ENCODE results near the gene PVALB. TPM values are rescaled to one million over a fixed set of nuclear protein-coding genes. Genes with fewer than 3 reads are reported as not detected.

Gene PVALB
- total and polyA plus RNA-seq, 2 donors (not counting 3 experiments of a cell fraction or from before 2014, with no cell fraction given) = not detected

GRCh38 chr22:36846271-36846670 lies 29.4 kb upstream of the PVALB start:
- FAIRE-seq (no peak), DNase-seq (ENCODE audit: low read depth, low spot score) (no peak)
- Histone ChIP-seq H3K36me3 (ENCODE audit: control insufficient read depth in 2 of 2, extremely low read depth in 1 of 2, insufficient read depth in 2 of 2, low read length in 2 of 2) (no peaks in the 10 kb centered on the region), H3K4me1 (ENCODE audit: control insufficient read depth, extremely low read depth, insufficient read depth, low read length) (no peaks in the 10 kb centered on the region), H4K20me1 (replicated peaks; ENCODE audit: control insufficient read depth, extremely low read depth, insufficient read depth, low read length) (no peaks in the 10 kb centered on the region), H3K27me3 (ENCODE audit: control insufficient read depth in 2 of 2, insufficient read depth in 2 of 2, low read length in 2 of 2) (peaks cover 11 to 12% of the 10 kb centered on the region in 2 experiments), H3K9ac (replicated peaks; ENCODE audit: extremely low read depth, insufficient read depth, low read length) (no peak overlapping the region), H2AFZ (ENCODE audit: low read depth, low read length) (no peak overlapping the region), H3K9me3 (replicated peaks; ENCODE audit: control insufficient read depth, insufficient read depth, low read length) (no peaks in the 10 kb centered on the region), H3K79me2 (ENCODE audit: control insufficient read depth, insufficient read depth, low read length) (no peaks in the 10 kb centered on the region), H3K27ac (ENCODE audit: insufficient read depth, low read depth, low read length) (no peak overlapping the region), H3K9me1 (replicated peaks; ENCODE audit: control insufficient read depth, extremely low read depth, insufficient read depth, low read length) (no peaks in the 10 kb centered on the region), H3K4me3 (replicated peaks in 1 of 3; ENCODE audit: insufficient read depth in 1 of 3, low read depth in 1 of 3, low read length in 3 of 3) (no peak overlapping the region), H3K4me2 (ENCODE audit: insufficient read depth, low read length) (no peak overlapping the region)
- TF ChIP-seq POLR2AphosphoS5 (IDR thresholded peaks at IDR 0.05; ENCODE audit: insufficient read depth, low read depth, low read length) = no peak
- no TSS peak for BruUV-seq (replicated peaks)
- ChIA-PET CTCF (interaction anchor here (0.6 to 2.1 kb wide), 3 partner anchors 10 to 300 kb away, joined by 4 to 11 read pairs (median 5); no protein-coding TSS in a partner anchor), POLR2A (no interaction called here)
- intact Hi-C loops (cut with micrococcal nuclease) (no loop called here), dilution Hi-C loops (cut with MboI; ENCODE audit: extremely low pct_ligation_motif_present, low sequenced_read_pairs) (no loop called here)

- peaks cover 7% of the 10 kb centered on the region in 2 experiments for H3K27me3 ChIP-seq (ENCODE audit: control insufficient read depth in 2 of 2, insufficient read depth in 2 of 2, low read length in 2 of 2)
- no TSS peak for BruUV-seq (replicated peaks)
- no peak for FAIRE-seq
- no peaks in the 10 kb centered on the region for H3K9me1 ChIP-seq (replicated peaks; ENCODE audit: control insufficient read depth, extremely low read depth, insufficient read depth, low read length)
- intact Hi-C loops (cut with micrococcal nuclease) = no loop called here
- no peak for DNase-seq (ENCODE audit: low read depth, low spot score)
- H2AFZ ChIP-seq (ENCODE audit: low read depth, low read length) = no peak overlapping the region
- no peaks in the 10 kb centered on the region for H3K4me1 ChIP-seq (ENCODE audit: control insufficient read depth, extremely low read depth, insufficient read depth, low read length)
- H3K79me2 ChIP-seq (ENCODE audit: control insufficient read depth, insufficient read depth, low read length) = no peaks in the 10 kb centered on the region
- no peaks in the 10 kb centered on the region for H3K9me3 ChIP-seq (replicated peaks; ENCODE audit: control insufficient read depth, insufficient read depth, low read length)
- no peaks in the 10 kb centered on the region for H4K20me1 ChIP-seq (replicated peaks; ENCODE audit: control insufficient read depth, extremely low read depth, insufficient read depth, low read length)
- H3K9ac ChIP-seq (replicated peaks; ENCODE audit: extremely low read depth, insufficient read depth, low read length) = no peak overlapping the region
- H3K36me3 ChIP-seq (ENCODE audit: control insufficient read depth in 2 of 2, extremely low read depth in 1 of 2, insufficient read depth in 2 of 2, low read length in 2 of 2) = no peaks in the 10 kb centered on the region
- no peak overlapping the region for H3K27ac ChIP-seq (ENCODE audit: insufficient read depth, low read depth, low read length)
- ChIA-PET CTCF (interaction anchor here (1.2 to 2.5 kb wide), 3 partner anchors 16 to 58 kb away, joined by 3 to 14 read pairs (median 3); no protein-coding TSS in a partner anchor), POLR2A (no interaction called here)
- TF ChIP-seq CTCF (IDR thresholded peaks at IDR 0.05; ENCODE audit: extremely low read depth in 1 of 2, insufficient read depth in 1 of 2, low read depth in 1 of 2, low read length in 2 of 2) (no peak), MAX (IDR thresholded peaks at IDR 0.05; ENCODE audit: insufficient read depth, insufficient read length) (no peak), JUN (IDR thresholded peaks at IDR 0.05; ENCODE audit: borderline replicate concordance, insufficient read depth, insufficient read length, low read depth) (no peak), GATA2 (IDR thresholded peaks at IDR 0.05; ENCODE audit: insufficient read depth, insufficient read length, low read depth, low read length) (no peak), MYC (IDR thresholded peaks at IDR 0.05; ENCODE audit: low read depth, low read length) (no peak), POLR2A (IDR thresholded peaks at IDR 0.05; ENCODE audit: low read depth, low read length) (no peak), EZH2 (IDR thresholded peaks at IDR 0.05; ENCODE audit: borderline replicate concordance, low read depth, low read length, severe bottlenecking) (no peak), FOS (IDR thresholded peaks at IDR 0.05; ENCODE audit: borderline replicate concordance, insufficient read depth, low read length) (no peak), POLR2AphosphoS5 (IDR thresholded peaks at IDR 0.05; ENCODE audit: insufficient read depth, low read depth, low read length) (no peak)
- H3K4me2 ChIP-seq (ENCODE audit: insufficient read depth, low read length) = no peak overlapping the region
- dilution Hi-C loops (cut with MboI; ENCODE audit: extremely low pct_ligation_motif_present, low sequenced_read_pairs) = no loop called here
- no peak overlapping the region for H3K4me3 ChIP-seq (replicated peaks in 1 of 3; ENCODE audit: insufficient read depth in 1 of 3, low read depth in 1 of 3, low read length in 3 of 3)
These were observed 23.3 kb upstream of the PVALB start for GRCh38 chr22:36840106-36840505.
